Measurements from ENCODE around the gene SGK1. TPM values are rescaled to one million over a fixed set of nuclear protein-coding genes. Genes with fewer than 3 reads are reported as not detected.
"Not testable (repeated sequence)": the region's sequence is repeated elsewhere in the genome, so short reads cannot be mapped to it uniquely, and the experiment has no call there.

The SGK1 gene
- total RNA-seq, 3 donors from 2014 or later (not counting 1 experiment from before 2014, with no cell fraction given): 31.8 to 89.6 (median 33.3) TPM

DNA sequence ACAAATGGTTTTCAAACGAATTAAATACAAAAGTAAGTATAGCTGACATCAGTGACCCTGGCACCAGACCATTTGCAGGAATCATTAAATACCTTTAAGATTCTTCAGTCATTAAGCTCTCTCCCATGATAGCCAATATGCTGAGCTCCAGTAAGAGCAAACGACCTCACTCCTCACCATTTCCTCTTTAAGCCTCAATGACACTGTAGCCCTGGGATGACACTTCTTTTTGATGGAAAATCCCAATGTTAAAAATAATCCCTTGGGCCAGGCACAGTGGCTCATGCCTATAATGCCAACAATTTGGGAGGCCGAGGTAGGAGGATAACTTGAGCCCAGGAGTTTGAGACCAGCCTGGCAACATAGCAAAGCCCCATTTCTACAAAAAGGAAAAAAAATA, 3.3 kb upstream of the SGK1 start:
- Histone ChIP-seq H3K4me1 (ENCODE audit: control insufficient read depth, insufficient read depth, low read length) (peaks cover 8% of the 10 kb centered on the region), H3K4me3 (ENCODE audit: low read length) (no peak overlapping the region), H3K9me3 (ENCODE audit: control insufficient read depth, insufficient read depth, low read length) (peaks cover 4% of the 10 kb centered on the region), H3K27me3 (ENCODE audit: control insufficient read depth, insufficient read depth, low read length) (peaks cover 16% of the 10 kb centered on the region), H3K36me3 (ENCODE audit: control insufficient read depth, insufficient read depth, low read length) (no peaks in the 10 kb centered on the region), H3K27ac (ENCODE audit: low read length) (no peak overlapping the region)
- Mint-ChIP-seq H3K9me3 (no peaks in the 10 kb centered on the region), H3K27me3 (ENCODE audit: low read depth in 2 of 2) (peaks cover 31 to 46% of the 10 kb centered on the region in 2 donors), H3K27ac (no peak overlapping the region), H3K36me3 (no peaks in the 10 kb centered on the region), H3K4me3 (no peak overlapping the region), H3K4me1 (peaks cover 7 to 11% of the 10 kb centered on the region in 2 donors)
- DNase-seq (no peak), ATAC-seq (no peak)
- WGBS (ENCODE audit: insufficient coverage): 80% methylated on average over 3 of the region's 3 CpGs
- TF ChIP-seq, protein P1, sequence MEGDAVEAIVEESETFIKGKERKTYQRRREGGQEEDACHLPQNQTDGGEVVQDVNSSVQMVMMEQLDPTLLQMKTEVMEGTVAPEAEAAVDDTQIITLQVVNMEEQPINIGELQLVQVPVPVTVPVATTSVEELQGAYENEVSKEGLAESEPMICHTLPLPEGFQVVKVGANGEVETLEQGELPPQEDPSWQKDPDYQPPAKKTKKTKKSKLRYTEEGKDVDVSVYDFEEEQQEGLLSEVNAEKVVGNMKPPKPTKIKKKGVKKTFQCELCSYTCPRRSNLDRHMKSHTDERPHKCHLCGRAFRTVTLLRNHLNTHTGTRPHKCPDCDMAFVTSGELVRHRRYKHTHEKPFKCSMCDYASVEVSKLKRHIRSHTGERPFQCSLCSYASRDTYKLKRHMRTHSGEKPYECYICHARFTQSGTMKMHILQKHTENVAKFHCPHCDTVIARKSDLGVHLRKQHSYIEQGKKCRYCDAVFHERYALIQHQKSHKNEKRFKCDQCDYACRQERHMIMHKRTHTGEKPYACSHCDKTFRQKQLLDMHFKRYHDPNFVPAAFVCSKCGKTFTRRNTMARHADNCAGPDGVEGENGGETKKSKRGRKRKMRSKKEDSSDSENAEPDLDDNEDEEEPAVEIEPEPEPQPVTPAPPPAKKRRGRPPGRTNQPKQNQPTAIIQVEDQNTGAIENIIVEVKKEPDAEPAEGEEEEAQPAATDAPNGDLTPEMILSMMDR (IDR thresholded peaks at IDR 0.05): no peak
- intact Hi-C loops (cut with micrococcal nuclease): no loop called here

DNA sequence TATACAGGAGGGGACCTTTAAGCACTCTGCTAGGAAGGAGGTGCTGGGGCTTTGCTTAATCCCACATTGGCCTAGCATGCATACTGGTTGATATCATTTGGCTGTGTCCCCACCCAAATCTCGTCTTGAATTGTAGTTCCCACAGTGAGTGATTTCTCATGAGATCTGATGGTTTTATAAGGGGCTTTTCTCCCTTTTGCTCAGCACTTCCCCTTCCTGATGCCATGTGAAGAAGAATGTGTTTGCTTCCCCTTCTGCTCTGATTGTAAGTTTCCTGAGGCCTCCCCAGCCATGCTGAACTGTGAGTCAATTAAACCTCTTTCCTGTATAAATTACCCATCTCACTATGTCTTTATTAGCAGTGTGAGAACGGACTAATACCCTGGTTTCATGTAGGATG, 1.8 kb upstream of the SGK1 start:
- DNase-seq; intact Hi-C loops (cut with micrococcal nuclease); H3K36me3 Mint-ChIP-seq; ATAC-seq; H3K27ac Mint-ChIP-seq; H3K4me3 Mint-ChIP-seq; H3K4me1 ChIP-seq (ENCODE audit: control insufficient read depth, insufficient read depth, low read length); H3K9me3 Mint-ChIP-seq; H3K27ac ChIP-seq (ENCODE audit: low read length); H3K9me3 ChIP-seq (ENCODE audit: control insufficient read depth, insufficient read depth, low read length); H3K4me3 ChIP-seq (ENCODE audit: low read length); H3K36me3 ChIP-seq (ENCODE audit: control insufficient read depth, insufficient read depth, low read length): not testable (repeated sequence)
- WGBS (ENCODE audit: insufficient coverage): 69% methylated on average over 1 of the region's 2 CpGs
- H3K27me3 ChIP-seq (ENCODE audit: control insufficient read depth, insufficient read depth, low read length): peaks cover 16% of the 10 kb centered on the region
- H3K4me1 Mint-ChIP-seq: peaks cover 7 to 11% of the 10 kb centered on the region in 2 donors
- H3K27me3 Mint-ChIP-seq (ENCODE audit: low read depth in 2 of 2): peaks cover 40 to 55% of the 10 kb centered on the region in 2 donors

DNA sequence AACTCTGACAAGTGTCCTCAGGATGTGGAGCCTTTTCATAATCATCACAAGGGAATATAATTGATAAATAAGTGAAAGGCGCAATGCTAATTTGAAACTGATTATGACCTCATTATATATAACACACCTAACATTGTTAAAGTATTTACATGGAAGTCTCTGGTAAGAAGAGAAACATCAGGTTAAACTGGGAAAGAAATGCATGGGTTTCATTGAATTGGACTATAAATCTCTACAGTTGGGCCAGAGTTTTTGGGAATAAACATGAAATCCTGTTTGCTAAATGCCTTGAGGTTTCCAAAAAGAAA, 1.0 kb upstream of the SGK1 start:
- Mint-ChIP-seq H3K9me3 (no peaks in the 10 kb centered on the region), H3K4me3 (no peak overlapping the region), H3K4me1 (peaks cover 7 to 11% of the 10 kb centered on the region in 2 donors), H3K27me3 (ENCODE audit: low read depth in 2 of 2) (peaks cover 44 to 57% of the 10 kb centered on the region in 2 donors), H3K36me3 (no peaks in the 10 kb centered on the region), H3K27ac (no peak overlapping the region)
- ATAC-seq (no peak), DNase-seq (no peak)
- no CpG with 5 or more reads among the region's 1 CpG for WGBS (ENCODE audit: insufficient coverage)
- Histone ChIP-seq H3K27me3 (ENCODE audit: control insufficient read depth, insufficient read depth, low read length) (peaks cover 20% of the 10 kb centered on the region), H3K9me3 (ENCODE audit: control insufficient read depth, insufficient read depth, low read length) (no peaks in the 10 kb centered on the region), H3K27ac (ENCODE audit: low read length) (no peak overlapping the region), H3K4me3 (ENCODE audit: low read length) (no peak overlapping the region), H3K36me3 (ENCODE audit: control insufficient read depth, insufficient read depth, low read length) (no peaks in the 10 kb centered on the region), H3K4me1 (ENCODE audit: control insufficient read depth, insufficient read depth, low read length) (peaks cover 8% of the 10 kb centered on the region)
- TF ChIP-seq, protein P1 (IDR thresholded peaks at IDR 0.05): no peak
- intact Hi-C loops (cut with micrococcal nuclease): no loop called here

DNA sequence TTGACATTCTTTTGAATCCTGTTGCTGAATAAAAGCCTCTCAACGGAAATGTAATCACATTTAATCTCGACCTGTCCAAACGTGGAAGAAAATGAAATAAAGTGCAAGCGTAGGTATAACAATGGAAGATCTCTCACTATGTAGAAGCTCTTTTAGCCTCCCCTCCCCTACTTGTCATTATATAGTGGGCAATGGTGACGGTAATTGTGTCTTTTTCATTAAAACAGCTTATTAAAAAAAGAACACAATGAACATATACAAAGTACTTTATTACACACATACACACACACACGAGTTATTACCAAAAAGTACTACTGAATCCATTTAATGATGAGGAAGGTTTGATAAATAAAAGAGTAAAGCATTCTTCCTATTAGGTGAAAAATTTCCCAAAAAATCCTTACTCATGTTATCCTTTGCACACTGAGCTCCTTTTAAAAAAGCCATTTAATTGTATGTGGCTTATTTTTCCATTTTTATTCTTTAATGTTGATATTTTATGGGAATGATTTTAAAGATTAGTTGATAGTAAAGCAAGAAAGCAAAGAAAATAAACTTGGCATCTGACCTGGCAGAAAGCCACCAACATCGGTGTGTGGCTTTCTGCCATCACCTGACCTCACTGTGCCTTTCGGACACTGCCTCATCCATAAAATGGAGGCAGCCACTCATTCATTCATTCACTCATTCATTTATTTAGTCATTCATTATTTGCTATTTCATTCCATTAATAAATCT, 493 bp upstream of the SGK1 start:
- Mint-ChIP-seq H3K4me3 (no peak overlapping the region), H3K27ac (no peak overlapping the region), H3K4me1 (peaks cover 7 to 11% of the 10 kb centered on the region in 2 donors), H3K27me3 (ENCODE audit: low read depth in 2 of 2) (peaks cover 41 to 62% of the 10 kb centered on the region in 2 donors), H3K36me3 (no peaks in the 10 kb centered on the region), H3K9me3 (no peaks in the 10 kb centered on the region)
- no peak for DNase-seq
- peaks cover 8% of the 10 kb centered on the region for H3K4me1 ChIP-seq (ENCODE audit: control insufficient read depth, insufficient read depth, low read length)
- intact Hi-C loops (cut with micrococcal nuclease): no loop called here
- no peak for ATAC-seq
- no peak overlapping the region for H3K27ac ChIP-seq (ENCODE audit: low read length)
- H3K36me3 ChIP-seq (ENCODE audit: control insufficient read depth, insufficient read depth, low read length): no peaks in the 10 kb centered on the region
- no peaks in the 10 kb centered on the region for H3K9me3 ChIP-seq (ENCODE audit: control insufficient read depth, insufficient read depth, low read length)
- H3K4me3 ChIP-seq (ENCODE audit: low read length): no peak overlapping the region
- TF ChIP-seq, protein P1 (IDR thresholded peaks at IDR 0.05): no peak
- peaks cover 20% of the 10 kb centered on the region for H3K27me3 ChIP-seq (ENCODE audit: control insufficient read depth, insufficient read depth, low read length)
- 49% methylated on average over 4 of the region's 8 CpGs for WGBS (ENCODE audit: insufficient coverage)
